GM12865 (cell line): ENCODE results near the gene B3GLCT.
A peak's percentile ranks its signal among the peaks of the same experiment; 100 is the strongest.
"Not testable (repeated sequence)": the region's sequence is repeated elsewhere in the genome, so short reads cannot be mapped to it uniquely, and the experiment has no call there.

Source experiments
- DNase-seq: peaks from one replicate; pipeline ENCODE4 v3.0.0; 2010; ENCODE audit warnings: low read depth
- H3K4me3 ChIP-seq: 2 replicates; pipeline ENCODE4 v1.5.1; 2011; ENCODE audit warnings: mild to moderate bottlenecking, low read depth, low read length, control low read depth
- TF ChIP-seq, protein P1 (sequence below): IDR thresholded peaks from 2 replicates; pipeline ENCODE4 v1.5.1; 2011; ENCODE audit warnings: low read length, control low read depth, low read depth, inconsistent platforms; ENCODE audit not compliant: insufficient read depth; ENCODE audit errors: missing control alignments

B3GLCT gene

DNA sequence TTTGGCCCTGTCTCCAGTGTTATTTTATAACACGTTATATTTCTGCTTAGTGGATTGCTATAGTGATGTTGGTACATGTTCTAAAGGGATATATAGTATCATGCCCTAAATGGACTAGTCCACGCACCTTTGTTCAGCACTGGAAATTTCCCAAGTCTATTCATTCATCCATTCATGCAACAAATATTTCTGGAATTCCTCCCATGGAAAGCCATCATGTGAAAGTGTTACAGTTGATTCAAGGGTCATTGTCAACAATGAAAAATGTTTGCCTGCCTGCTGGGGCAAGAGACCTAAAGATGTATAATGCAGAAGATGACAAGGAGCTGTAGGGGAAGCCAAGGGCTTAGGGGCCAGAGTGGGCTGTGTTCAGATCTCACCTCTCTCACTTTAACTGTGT, 27.2 kb upstream of the B3GLCT start:
- DNase-seq = no peak
- TF ChIP-seq, protein P1, sequence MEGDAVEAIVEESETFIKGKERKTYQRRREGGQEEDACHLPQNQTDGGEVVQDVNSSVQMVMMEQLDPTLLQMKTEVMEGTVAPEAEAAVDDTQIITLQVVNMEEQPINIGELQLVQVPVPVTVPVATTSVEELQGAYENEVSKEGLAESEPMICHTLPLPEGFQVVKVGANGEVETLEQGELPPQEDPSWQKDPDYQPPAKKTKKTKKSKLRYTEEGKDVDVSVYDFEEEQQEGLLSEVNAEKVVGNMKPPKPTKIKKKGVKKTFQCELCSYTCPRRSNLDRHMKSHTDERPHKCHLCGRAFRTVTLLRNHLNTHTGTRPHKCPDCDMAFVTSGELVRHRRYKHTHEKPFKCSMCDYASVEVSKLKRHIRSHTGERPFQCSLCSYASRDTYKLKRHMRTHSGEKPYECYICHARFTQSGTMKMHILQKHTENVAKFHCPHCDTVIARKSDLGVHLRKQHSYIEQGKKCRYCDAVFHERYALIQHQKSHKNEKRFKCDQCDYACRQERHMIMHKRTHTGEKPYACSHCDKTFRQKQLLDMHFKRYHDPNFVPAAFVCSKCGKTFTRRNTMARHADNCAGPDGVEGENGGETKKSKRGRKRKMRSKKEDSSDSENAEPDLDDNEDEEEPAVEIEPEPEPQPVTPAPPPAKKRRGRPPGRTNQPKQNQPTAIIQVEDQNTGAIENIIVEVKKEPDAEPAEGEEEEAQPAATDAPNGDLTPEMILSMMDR = no peak
- no peak overlapping the region for H3K4me3 ChIP-seq

- no peak overlapping the region for H3K4me3 ChIP-seq
- no peak for DNase-seq
- TF ChIP-seq, protein P1 = peak; percentile 5
These were observed 25.8 kb upstream of the B3GLCT start for GRCh38 chr13:31174018-31174417.

GRCh38 chr13:31175847-31176532, 23.8 kb upstream of the B3GLCT start:
- no peak for DNase-seq
- H3K4me3 ChIP-seq = no peak overlapping the region
- TF ChIP-seq, protein P1 = no peak

DNA sequence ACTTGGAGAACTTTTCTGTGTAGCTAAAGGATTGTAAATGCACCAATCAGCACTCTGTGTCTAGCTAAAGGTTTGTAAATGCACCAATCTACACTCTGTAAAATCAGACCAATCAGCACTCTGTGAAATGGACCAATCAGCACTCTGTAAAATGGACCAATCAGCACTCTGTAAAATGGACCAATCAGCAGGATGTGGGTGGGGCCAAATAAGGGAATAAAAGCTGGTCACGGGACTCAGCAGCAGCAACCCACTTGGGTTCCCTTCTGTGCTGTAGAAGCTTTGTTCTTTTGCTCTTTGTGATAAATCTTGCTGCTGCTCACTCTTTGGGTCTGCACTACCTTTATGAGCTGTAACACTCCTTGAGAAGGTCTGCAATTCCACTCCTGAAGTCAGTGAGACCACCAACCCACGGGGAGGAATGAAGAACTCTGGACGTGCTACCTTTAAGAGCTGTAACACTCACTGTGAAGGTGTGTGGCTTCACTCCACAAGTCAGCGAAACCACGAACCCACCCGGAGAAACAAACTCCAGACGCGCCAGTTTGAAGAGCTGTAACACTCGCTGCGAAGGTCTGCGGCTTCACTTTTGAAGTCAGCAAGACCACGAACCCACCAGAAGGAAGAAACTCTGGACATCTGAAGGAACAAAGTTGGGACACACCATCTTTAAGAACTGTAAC, 21.8 kb upstream of the B3GLCT start:
- not testable (repeated sequence) for DNase-seq, H3K4me3 ChIP-seq

GRCh38 chr13:31179241-31179640, 20.5 kb upstream of the B3GLCT start:
- DNase-seq = no peak
- H3K4me3 ChIP-seq = no peak overlapping the region
- TF ChIP-seq, protein P1 = no peak

DNA sequence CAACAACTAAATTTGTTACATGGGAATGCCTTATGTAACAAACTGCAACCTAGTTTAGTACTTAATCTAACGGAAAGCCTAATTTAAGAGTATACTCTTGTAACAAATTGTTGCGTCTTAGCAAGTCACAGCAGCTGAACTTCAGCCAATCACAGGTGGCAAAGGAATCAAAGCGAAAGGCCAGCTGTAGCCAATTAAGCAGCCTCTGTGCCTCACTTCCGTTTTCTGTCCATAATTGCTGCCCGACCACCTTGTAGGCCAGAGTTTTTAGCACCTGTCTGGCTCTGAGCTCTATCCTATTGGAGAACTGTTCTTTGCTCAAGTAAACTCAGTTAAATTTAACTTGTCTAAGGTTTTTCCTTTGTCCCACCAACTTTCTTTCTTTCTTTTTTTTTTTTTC, 20.0 kb upstream of the B3GLCT start:
- no peak overlapping the region for H3K4me3 ChIP-seq
- DNase-seq = peak; percentile 16
- TF ChIP-seq, protein P1 = no peak

- TF ChIP-seq, protein P1 = no peak
- H3K4me3 ChIP-seq = no peak overlapping the region
- no peak for DNase-seq
These were observed 16.8 kb upstream of the B3GLCT start for GRCh38 chr13:31182987-31183386.
